ENCODE data around the gene TOX2. TPM values are rescaled to one million over a fixed set of nuclear protein-coding genes. Genes with fewer than 3 reads are reported as not detected.

TOX2 gene
- total and polyA plus RNA-seq, 10 donors: 1.1 to 6.4 (median 5.0) TPM

GRCh38 chr20:44083220-44083933 is 168.7 kb downstream of the TOX2 start:
- intact Hi-C loops (cut with DNase I; ENCODE audit: low total_unique reads): loop anchor here (10.0 kb wide), 1 partner anchor 629 kb away; the partner anchor contains the start of gene SRSF6
- H3K4me1 ChIP-seq: peaks cover 0 to 11% (median 2%) of the 10 kb centered on the region in 6 donors
- H3K27me3 ChIP-seq (replicated peaks in 1 of 7): peaks cover 0 to 7% (median 0%) of the 10 kb centered on the region in 7 donors
- H3K36me3 ChIP-seq: no peaks in the 10 kb centered on the region
- H3K4me3 ChIP-seq: no peak overlapping the region
- H3K9me3 ChIP-seq: no peaks in the 10 kb centered on the region
- DNase-seq: no peak
- no peak overlapping the region for H3K27ac ChIP-seq
- 83 to 91% (median 89%) methylated on average over 6 to 10 of the region's 10 CpGs for WGBS, 5 donors
- TF ChIP-seq POLR2A (IDR thresholded peaks at IDR 0.05): no peak
- no peak for TF ChIP-seq CTCF (IDR thresholded peaks at IDR 0.05 in 8 of 11, conservative IDR thresholded peaks at IDR 0.05 in 3 of 11)
- TF ChIP-seq POLR2AphosphoS5 (IDR thresholded peaks at IDR 0.05): no peak

GRCh38 chr20:44084439-44084838 is 169.8 kb downstream of the TOX2 start:
- no peak for DNase-seq
- H3K4me1 ChIP-seq: peaks cover 0 to 11% (median 2%) of the 10 kb centered on the region in 6 donors
- WGBS, 5 donors: 70 to 87% (median 79%) methylated on average over 2 of the region's 2 CpGs
- no peak overlapping the region for H3K27ac ChIP-seq
- H3K27me3 ChIP-seq (replicated peaks in 1 of 7): peaks cover 0 to 7% (median 0%) of the 10 kb centered on the region in 7 donors
- H3K9me3 ChIP-seq: no peaks in the 10 kb centered on the region
- no peaks in the 10 kb centered on the region for H3K36me3 ChIP-seq
- no peak overlapping the region for H3K4me3 ChIP-seq
- intact Hi-C loops (cut with DNase I; ENCODE audit: low total_unique reads): loop anchor here (10.0 kb wide), 1 partner anchor 630 kb away; the partner anchor contains the start of gene SRSF6
- TF ChIP-seq CTCF (IDR thresholded peaks at IDR 0.05 in 8 of 11, conservative IDR thresholded peaks at IDR 0.05 in 3 of 11): no peak
- no peak for TF ChIP-seq POLR2AphosphoS5 (IDR thresholded peaks at IDR 0.05)
- TF ChIP-seq POLR2A (IDR thresholded peaks at IDR 0.05): no peak

- H3K4me1 ChIP-seq: peaks cover 0 to 11% (median 2%) of the 10 kb centered on the region in 6 donors
- DNase-seq: no peak
- no peak overlapping the region for H3K27ac ChIP-seq
- intact Hi-C loops (cut with DNase I; ENCODE audit: low total_unique reads): loop anchor here (10.0 kb wide), 1 partner anchor 630 kb away; the partner anchor contains the start of gene SRSF6
- WGBS, 5 donors: 90 to 98% (median 96%) methylated on average over 7 of the region's 7 CpGs
- peaks cover 0 to 7% (median 0%) of the 10 kb centered on the region in 7 donors for H3K27me3 ChIP-seq (replicated peaks in 1 of 7)
- H3K36me3 ChIP-seq: no peaks in the 10 kb centered on the region
- TF ChIP-seq CTCF (IDR thresholded peaks at IDR 0.05 in 8 of 11, conservative IDR thresholded peaks at IDR 0.05 in 3 of 11) (no peak), POLR2AphosphoS5 (IDR thresholded peaks at IDR 0.05) (no peak), POLR2A (IDR thresholded peaks at IDR 0.05) (no peak)
- H3K4me3 ChIP-seq: no peak overlapping the region
- H3K9me3 ChIP-seq: no peaks in the 10 kb centered on the region
Observed at GRCh38 chr20:44084891-44085290, 170.2 kb downstream of the TOX2 start.
